GOT3 (cell line): ENCODE data around the gene OR2T3.
"Not testable (repeated sequence)": the region's sequence is repeated elsewhere in the genome, so short reads cannot be mapped to it uniquely, and the experiment has no call there.

ENCODE experiments used
- DNase-seq: peaks from one replicate; lab custom pipeline; 2025; ENCODE audit warnings: mixed read lengths; lab: John Stamatoyannopoulos, UW

Gene OR2T3

DNA sequence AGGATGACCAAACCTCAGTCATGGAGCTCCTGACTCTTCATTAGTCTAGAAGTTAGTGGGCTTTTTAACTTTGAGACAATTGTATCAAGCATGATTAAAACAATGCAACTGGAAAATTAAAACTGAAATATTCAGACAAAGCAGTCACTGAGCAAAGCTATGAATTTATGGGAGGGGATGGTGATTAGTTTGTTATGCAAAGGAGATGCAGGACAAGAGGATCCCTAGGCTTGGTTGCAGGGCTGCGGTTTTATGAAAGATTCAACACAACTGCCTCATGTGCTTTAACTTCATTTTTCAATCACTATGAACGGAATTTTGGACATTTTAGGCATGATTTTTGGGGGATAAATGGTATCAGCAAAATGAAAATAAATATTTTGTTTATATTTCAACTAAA, 1.0 kb upstream of the OR2T3 start:
- not testable (repeated sequence) for DNase-seq

DNA sequence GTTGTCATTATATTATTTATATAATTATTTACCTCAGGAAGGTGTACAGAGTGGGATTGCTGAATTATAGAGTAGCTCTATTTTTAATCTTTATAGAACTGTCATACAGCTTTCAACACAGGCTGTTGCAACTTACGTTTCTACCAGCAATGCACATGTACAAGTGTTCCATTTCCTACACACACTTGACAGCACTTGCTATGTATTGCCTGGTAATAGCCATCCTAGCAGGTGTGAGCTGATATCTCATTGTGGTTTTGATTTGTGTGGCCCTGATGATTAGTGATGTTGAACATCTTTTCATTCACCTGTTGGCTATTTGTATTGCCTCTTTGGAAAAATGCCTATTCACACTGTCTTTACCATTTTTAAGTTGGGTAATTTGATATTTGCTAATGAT, 2.5 kb downstream of the OR2T3 start:
- DNase-seq = not testable (repeated sequence)

DNA sequence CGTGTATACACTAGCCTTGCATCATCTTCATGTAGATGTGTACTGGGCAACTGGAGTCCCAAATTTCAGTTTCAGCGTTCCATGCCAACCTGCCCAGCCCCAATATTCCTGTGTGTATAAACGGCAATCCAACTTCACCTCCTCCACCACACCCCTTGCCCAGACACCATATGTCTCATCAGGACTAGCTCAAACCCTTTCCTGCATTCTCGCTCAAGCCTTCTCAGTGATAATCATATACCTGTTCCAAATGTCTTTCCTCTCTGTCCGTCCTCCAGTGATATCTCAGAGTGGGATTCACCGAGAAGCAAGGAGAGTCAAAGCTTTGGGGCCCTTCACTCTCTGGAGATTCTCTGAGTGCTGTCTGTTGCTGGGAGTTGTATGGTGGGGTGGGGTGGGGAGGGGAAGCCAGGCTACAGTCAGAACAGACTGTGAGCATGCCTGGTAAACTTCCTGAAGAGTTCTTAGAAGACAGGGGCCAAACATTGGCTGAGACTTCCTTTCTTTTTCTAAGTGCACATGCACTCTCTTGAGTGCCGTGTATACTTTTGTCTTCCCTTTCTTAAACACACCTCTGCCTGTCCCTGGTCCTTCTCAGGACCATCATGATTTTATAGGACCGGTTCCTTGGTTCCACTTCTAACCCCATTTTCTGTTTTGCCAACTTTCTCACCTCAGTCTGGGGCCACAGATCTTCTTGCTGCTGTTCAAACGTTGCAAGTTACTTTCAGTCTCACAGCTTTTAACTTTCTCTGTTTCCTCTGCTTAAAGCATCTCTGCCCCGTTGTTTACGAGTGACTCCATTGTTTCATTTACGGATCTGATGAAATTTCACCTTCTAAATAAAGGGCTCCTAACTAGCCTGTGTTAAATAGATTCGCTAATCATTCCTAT, 8.8 kb downstream of the OR2T3 start:
- not testable (repeated sequence) for DNase-seq

DNA sequence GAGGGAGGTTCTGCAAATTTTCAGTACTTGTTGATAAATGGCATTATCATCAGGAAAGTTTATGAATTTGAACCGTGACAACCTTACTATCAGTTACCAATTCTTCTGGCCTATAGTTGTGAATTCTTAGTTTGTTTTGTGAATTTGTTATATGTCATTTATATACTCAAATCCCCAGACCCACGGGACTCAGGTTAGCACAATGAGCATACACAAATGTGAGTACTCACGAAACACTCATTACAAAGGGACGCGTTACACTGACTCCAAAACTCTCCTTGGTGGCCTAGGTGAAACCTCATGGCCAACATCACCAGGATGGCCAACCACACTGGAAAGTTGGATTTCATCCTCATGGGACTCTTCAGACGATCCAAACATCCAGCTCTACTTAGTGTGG, 15.1 kb downstream of the OR2T3 start, which contains the start of gene OR2T5:
Gene OR2T5, plus strand, starts transcription at position 301 of the 400 bp plus-strand sequence. Its CDS starts 0 bp downstream, at position 301.
- not testable (repeated sequence) for DNase-seq

DNA sequence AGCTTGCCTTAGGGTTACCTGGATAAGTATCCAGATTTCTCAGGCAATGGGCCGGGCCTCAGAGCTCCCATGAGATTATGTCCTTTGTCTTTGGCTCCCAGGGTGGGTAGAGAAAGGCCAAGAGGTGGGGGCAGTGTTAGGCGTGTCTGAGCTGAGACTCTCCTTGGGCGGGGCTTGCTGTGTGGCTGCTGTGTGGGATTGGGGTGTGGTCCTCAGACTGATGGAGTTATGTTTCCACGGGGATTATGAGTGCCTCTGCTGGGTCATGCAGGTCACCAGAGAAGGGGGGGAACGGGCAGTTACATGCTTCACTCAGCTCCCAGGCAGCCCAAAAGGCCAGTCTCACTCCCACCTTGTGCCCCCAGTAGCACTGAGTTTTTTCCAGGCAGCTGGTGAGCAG, 23.5 kb downstream of the OR2T3 start:
- DNase-seq = not testable (repeated sequence)

DNA sequence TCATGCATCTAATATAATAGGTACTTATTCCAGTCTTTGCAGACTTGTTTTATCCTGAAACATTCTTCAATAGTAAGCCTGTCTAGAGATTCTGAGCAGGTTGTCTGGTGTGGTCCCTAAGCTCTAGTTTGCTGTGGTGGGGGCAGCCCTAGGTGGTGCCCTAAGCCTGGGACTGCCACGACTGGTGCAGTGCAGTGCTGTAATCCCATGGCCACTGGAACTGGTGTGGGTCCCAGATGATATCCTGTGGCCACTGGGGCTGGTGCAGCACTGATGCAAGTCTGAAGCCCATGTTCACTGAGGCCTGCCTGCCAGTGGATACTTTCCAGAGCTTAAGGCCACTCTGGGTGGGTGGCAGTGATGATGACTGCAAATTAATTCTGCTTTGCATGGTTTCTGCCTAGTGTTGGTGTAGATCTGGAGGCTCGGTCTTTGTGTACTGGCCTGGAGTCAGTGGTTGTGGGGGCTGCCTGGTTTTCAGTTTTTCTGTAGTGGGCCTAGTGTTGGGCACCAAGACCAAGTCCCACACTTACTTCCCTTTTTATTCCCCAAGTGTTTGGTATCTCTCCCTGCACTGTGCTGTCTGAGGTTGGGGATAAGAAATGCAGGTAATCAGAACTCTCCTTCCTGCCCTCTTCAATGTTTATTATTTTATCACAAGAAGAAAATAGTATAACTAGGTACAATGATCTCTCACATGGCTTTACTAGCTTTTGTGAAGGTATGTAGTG, 27.3 kb downstream of the OR2T3 start:
- DNase-seq = not testable (repeated sequence)

DNA sequence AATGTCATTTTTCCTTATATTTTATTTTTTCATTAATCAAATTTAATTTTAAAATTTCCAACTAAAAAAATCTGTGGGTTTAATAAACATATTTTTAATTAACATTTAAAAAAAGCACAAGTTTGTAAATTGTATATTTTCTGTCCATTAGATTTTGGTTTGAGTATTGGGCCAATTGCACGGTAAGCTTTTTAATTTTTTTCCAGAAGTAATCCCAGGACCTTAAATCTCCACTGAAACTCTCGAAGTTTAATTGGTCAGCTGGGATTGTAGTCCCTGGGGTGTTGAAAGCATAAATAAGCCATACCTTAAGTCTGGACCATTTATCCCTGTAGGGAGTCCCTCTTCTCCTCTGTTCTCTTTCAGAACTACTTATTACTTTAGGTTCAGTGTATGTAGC, 34.6 kb downstream of the OR2T3 start, which contains the start of gene OR2G6:
Gene OR2G6, plus strand, starts transcription at position 301 of the 400 bp plus-strand sequence. CDS start 13,574 bp downstream, outside the sequence.
- not testable (repeated sequence) for DNase-seq

DNA sequence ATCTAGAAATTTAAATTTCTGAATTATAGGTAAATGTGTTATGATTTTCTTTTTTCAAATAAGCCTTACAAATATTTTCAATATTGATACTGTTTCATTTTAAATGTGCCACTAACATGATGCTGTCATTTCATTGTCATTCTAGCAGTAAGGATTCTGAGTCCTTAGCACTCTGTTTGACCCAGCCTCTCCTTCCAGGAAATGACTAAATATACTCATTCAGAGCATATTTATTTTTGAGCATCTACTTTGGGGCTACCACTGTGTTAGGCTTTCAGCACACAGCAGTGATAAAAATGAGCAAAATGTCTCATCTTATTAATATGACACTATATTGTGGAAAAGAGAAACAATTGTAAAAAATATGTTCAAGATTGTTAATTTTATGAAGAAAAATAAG, 37.1 kb downstream of the OR2T3 start:
- not testable (repeated sequence) for DNase-seq

DNA sequence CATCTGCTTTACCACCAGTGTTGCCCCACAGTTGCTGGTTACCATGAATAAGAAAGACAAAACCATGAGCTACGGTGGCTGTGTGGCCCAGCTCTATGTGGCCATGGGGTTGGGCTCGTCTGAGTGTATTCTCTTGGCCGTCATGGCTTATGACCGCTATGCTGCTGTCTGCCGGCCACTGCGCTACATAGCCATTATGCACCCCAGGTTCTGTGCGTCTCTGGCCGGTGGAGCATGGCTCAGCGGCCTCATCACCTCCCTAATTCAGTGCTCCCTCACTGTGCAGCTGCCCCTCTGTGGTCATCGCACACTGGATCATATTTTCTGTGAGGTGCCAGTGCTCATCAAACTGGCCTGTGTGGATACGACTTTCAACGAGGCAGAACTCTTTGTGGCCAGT, 48.7 kb downstream of the OR2T3 start:
- DNase-seq = no peak
